ENCODE measurements around the gene KMT5B. TPM values are rescaled to one million over a fixed set of nuclear protein-coding genes. Genes with fewer than 3 reads are reported as not detected.

Gene KMT5B
- total and polyA plus RNA-seq, 2 donors (not counting 1 experiment from before 2014, with no cell fraction given): 13.4 to 77.8 TPM

DNA sequence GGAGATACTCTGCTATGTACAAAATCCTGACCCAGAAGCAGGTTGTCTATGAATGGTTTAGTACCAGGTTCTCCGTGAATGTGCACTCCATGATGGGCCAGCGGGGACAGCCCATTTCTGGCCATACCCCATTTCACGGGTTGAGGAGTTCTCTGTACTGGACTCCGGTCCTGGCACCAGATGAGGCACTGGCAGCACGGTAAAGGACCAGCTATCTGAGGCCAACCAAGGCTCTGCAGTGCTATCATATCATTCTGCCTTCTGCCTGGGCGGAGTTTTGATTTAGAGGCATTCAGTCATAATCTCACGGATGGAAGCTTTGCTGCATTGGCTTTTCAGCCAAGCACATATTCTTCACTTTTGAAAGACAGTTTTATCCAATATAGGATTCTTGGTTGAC, 18.5 kb upstream of the KMT5B start:
- Histone ChIP-seq H3K4me3 (ENCODE audit: control extremely low read depth in 1 of 5, extremely low read depth in 1 of 5, insufficient read depth in 1 of 5, low read depth in 2 of 5, low read length in 4 of 5) (no peak overlapping the region), H3K9me3 (ENCODE audit: control extremely low read depth in 1 of 3, control insufficient read depth in 2 of 3, insufficient read depth in 1 of 3, low read length in 2 of 3) (peaks cover 3 to 24% (median 21%) of the 10 kb centered on the region in 3 donors), H3K9ac (ENCODE audit: low read length) (no peak overlapping the region), H3K36me3 (replicated peaks in 1 of 2; ENCODE audit: control extremely low read depth in 1 of 2, control insufficient read depth in 1 of 2, extremely low read depth in 1 of 2, insufficient read depth in 2 of 2, low read length in 1 of 2) (no peaks in the 10 kb centered on the region), H3K79me2 (ENCODE audit: control insufficient read depth, insufficient read depth, low read length) (no peaks in the 10 kb centered on the region), H3K27me3 (replicated peaks in 1 of 4; ENCODE audit: control extremely low read depth in 1 of 4, control insufficient read depth in 3 of 4, insufficient read depth in 4 of 4, low read length in 3 of 4) (peaks cover 0 to 7% (median 0%) of the 10 kb centered on the region in 4 experiments), H2AFZ (ENCODE audit: insufficient read depth, low read depth, low read length, poor library complexity, severe bottlenecking) (no peak overlapping the region), H4K20me1 (ENCODE audit: control insufficient read depth, insufficient read depth, low read length, poor library complexity, severe bottlenecking) (no peaks in the 10 kb centered on the region), H3K27ac (ENCODE audit: low read length in 2 of 2) (no peak overlapping the region), H3K4me2 (replicated peaks; ENCODE audit: low read depth, low read length, poor library complexity, severe bottlenecking) (no peak overlapping the region), H3K4me1 (ENCODE audit: control insufficient read depth in 2 of 2, insufficient read depth in 2 of 2, low read length in 2 of 2) (no peaks in the 10 kb centered on the region)
- H3K27ac Mint-ChIP-seq: no peak overlapping the region
- ATAC-seq (ENCODE audit: low read depth) (no peak), DNase-seq (no peak)
- no peak overlapping the region for H3K4me3 Mint-ChIP-seq
- CTCF ChIA-PET: no interaction called here
- intact Hi-C loops (cut with micrococcal nuclease): no loop called here
- H3K9me3 Mint-ChIP-seq (ENCODE audit: insufficient read depth): peaks cover 17% of the 10 kb centered on the region
- POLR2A ChIA-PET: no interaction called here
- H3K27me3 Mint-ChIP-seq: peaks cover 15% of the 10 kb centered on the region
- H3K4me1 Mint-ChIP-seq: no peaks in the 10 kb centered on the region
- WGBS (ENCODE audit: insufficient coverage): 97% methylated on average over 6 of the region's 7 CpGs
- TF ChIP-seq EZH2 (IDR thresholded peaks at IDR 0.05; ENCODE audit: borderline replicate concordance, insufficient read depth, low read depth, low read length, poor library complexity, severe bottlenecking): no peak
- TF ChIP-seq, protein P1, sequence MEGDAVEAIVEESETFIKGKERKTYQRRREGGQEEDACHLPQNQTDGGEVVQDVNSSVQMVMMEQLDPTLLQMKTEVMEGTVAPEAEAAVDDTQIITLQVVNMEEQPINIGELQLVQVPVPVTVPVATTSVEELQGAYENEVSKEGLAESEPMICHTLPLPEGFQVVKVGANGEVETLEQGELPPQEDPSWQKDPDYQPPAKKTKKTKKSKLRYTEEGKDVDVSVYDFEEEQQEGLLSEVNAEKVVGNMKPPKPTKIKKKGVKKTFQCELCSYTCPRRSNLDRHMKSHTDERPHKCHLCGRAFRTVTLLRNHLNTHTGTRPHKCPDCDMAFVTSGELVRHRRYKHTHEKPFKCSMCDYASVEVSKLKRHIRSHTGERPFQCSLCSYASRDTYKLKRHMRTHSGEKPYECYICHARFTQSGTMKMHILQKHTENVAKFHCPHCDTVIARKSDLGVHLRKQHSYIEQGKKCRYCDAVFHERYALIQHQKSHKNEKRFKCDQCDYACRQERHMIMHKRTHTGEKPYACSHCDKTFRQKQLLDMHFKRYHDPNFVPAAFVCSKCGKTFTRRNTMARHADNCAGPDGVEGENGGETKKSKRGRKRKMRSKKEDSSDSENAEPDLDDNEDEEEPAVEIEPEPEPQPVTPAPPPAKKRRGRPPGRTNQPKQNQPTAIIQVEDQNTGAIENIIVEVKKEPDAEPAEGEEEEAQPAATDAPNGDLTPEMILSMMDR (IDR thresholded peaks at IDR 0.05): no peak

DNA sequence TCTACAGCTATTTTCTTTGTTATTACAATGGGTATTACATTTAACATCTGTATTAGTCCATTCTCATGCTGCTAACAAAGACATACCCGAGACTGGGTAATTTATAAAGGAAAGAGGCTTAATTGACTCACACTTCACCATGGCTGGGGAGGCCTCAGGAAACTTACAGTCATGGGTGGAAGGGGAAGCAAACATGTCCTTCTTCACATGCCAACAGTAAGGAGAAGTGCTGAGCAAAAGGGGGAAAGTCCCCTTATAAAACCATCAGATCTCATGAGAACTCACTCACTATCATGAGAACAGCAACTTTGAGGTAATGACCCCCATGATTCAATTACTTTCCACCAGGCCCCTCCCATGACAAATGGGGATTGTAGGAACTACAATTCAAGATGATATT, 16.5 kb upstream of the KMT5B start:
- Histone ChIP-seq H3K9ac (ENCODE audit: low read length) (no peak overlapping the region), H2AFZ (ENCODE audit: insufficient read depth, low read depth, low read length, poor library complexity, severe bottlenecking) (no peak overlapping the region), H3K27ac (ENCODE audit: low read length in 2 of 2) (no peak overlapping the region), H3K4me1 (ENCODE audit: control insufficient read depth in 2 of 2, insufficient read depth in 2 of 2, low read length in 2 of 2) (no peaks in the 10 kb centered on the region), H3K79me2 (ENCODE audit: control insufficient read depth, insufficient read depth, low read length) (no peaks in the 10 kb centered on the region), H3K4me3 (ENCODE audit: control extremely low read depth in 1 of 5, extremely low read depth in 1 of 5, insufficient read depth in 1 of 5, low read depth in 2 of 5, low read length in 4 of 5) (no peak overlapping the region), H3K9me3 (ENCODE audit: control extremely low read depth in 1 of 3, control insufficient read depth in 2 of 3, insufficient read depth in 1 of 3, low read length in 2 of 3) (peaks cover 3 to 24% (median 21%) of the 10 kb centered on the region in 3 donors), H3K36me3 (replicated peaks in 1 of 2; ENCODE audit: control extremely low read depth in 1 of 2, control insufficient read depth in 1 of 2, extremely low read depth in 1 of 2, insufficient read depth in 2 of 2, low read length in 1 of 2) (no peaks in the 10 kb centered on the region), H3K27me3 (replicated peaks in 1 of 4; ENCODE audit: control extremely low read depth in 1 of 4, control insufficient read depth in 3 of 4, insufficient read depth in 4 of 4, low read length in 3 of 4) (peaks cover 0 to 3% (median 0%) of the 10 kb centered on the region in 4 experiments), H3K4me2 (replicated peaks; ENCODE audit: low read depth, low read length, poor library complexity, severe bottlenecking) (no peak overlapping the region), H4K20me1 (ENCODE audit: control insufficient read depth, insufficient read depth, low read length, poor library complexity, severe bottlenecking) (no peaks in the 10 kb centered on the region)
- DNase-seq: no peak
- Mint-ChIP-seq H3K27me3 (peaks cover 9% of the 10 kb centered on the region), H3K9me3 (ENCODE audit: insufficient read depth) (peaks cover 17% of the 10 kb centered on the region), H3K4me3 (no peak overlapping the region), H3K4me1 (no peaks in the 10 kb centered on the region), H3K27ac (no peak overlapping the region)
- CTCF ChIA-PET: interaction anchor here (0.6 to 1.3 kb wide), 2 partner anchors 22 to 31 kb away, joined by 3 read pairs; no protein-coding TSS in a partner anchor
- ATAC-seq (ENCODE audit: low read depth): no peak
- no CpG with 5 or more reads among the region's 1 CpG for WGBS (ENCODE audit: insufficient coverage)
- no peak for TF ChIP-seq EZH2 (IDR thresholded peaks at IDR 0.05; ENCODE audit: borderline replicate concordance, insufficient read depth, low read depth, low read length, poor library complexity, severe bottlenecking)
- TF ChIP-seq, protein P1 (IDR thresholded peaks at IDR 0.05): no peak
- POLR2A ChIA-PET: no interaction called here
- intact Hi-C loops (cut with micrococcal nuclease): no loop called here

Data from B cell (primary cell).